HCT116 (cell line): Measurements from ENCODE around the gene FREY1. TPM values are rescaled to one million over a fixed set of nuclear protein-coding genes. Genes with fewer than 3 reads are reported as not detected.

Source experiments
- ATAC-seq: fragments of 200-7000 bp; cut with Tn5 transposase; 2 replicates; pipeline ENCODE4 v1.9.1; 2020; ENCODE audit warnings: mild to moderate bottlenecking, moderate library complexity
- BruUV-seq: library from RNA; stranded (reverse); fragments of 400-500 nt; replicated peaks from 2 replicates; lab custom pipeline; 2021; lab: Mats Ljungman, UMichigan
- CTCF ChIA-PET: fragments of 300-600 bp; sonication (Branson Sonifier 250); formaldehyde crosslinking; loops from one replicate; lab custom pipeline; 2021; ENCODE audit warnings: antibody characterized with exemption; lab: Charles Lee
- POLR2A ChIA-PET: fragments of 300-600, 350-600 bp; sonication (Branson Sonifier 250); formaldehyde crosslinking; loops from one replicate; lab custom pipeline; 2021; ENCODE audit warnings: antibody characterized with exemption; lab: Charles Lee
- RAD21 ChIA-PET, 2 experiments: fragments of 300-600 bp; sonication (Branson Sonifier 250); formaldehyde crosslinking; loops; one replicate each; lab custom pipeline; 2023; ENCODE audit warnings: low total read pairs in 2 of 2; ENCODE audit not compliant: uncharacterized antibody in 2 of 2, unreplicated experiment in 2 of 2, low non-redundant PET in 1 of 2; lab: Charles Lee
- DNase-seq: peaks from one replicate; pipeline ENCODE4 v3.0.0-alpha.2; 2010; ENCODE audit warnings: low read depth, low spot score
- H2AFZ ChIP-seq: fragments of 200-600 bp; shearing (Covaris generic), sonication (generic); 2 replicates; pipeline ENCODE4 v1.6.1; 2017; ENCODE audit warnings: low read depth, mixed run types, mixed read lengths, antibody characterized with exemption, low read length; ENCODE audit not compliant: poor library complexity, severe bottlenecking
- H3K27ac ChIP-seq: 2 replicates; pipeline ENCODE4 v1.5.1; 2012; ENCODE audit warnings: low read depth, low read length
- H3K27me3 ChIP-seq: fragments of 200-600 bp; sonication (generic); 2 replicates; pipeline ENCODE4 v1.6.1; 2016; ENCODE audit warnings: mixed run types, low read length, mixed read lengths; ENCODE audit not compliant: insufficient read depth
- H3K36me3 ChIP-seq, 2 experiments: fragments of 200-500 bp in 1 of 2; fragments of 200-600 bp in 1 of 2; sonication (Bioruptor generic) in 1 of 2; sonication (generic) in 1 of 2; 2 replicates each; pipeline versions ENCODE4 v1.5.1 to v1.6.1; 2014 to 2016; ENCODE audit warnings: low read length in 2 of 2, inconsistent platforms in 1 of 2, mixed read lengths in 1 of 2, mixed run types in 1 of 2; ENCODE audit not compliant: insufficient read depth in 2 of 2, control insufficient read depth in 1 of 2
- H3K4me1 ChIP-seq, 2 experiments: fragments of 200-600 bp in 1 of 2; sonication (generic) in 1 of 2; 2 replicates each; pipeline versions ENCODE4 v1.5.1 to v1.6.1; 2012 to 2017; ENCODE audit warnings: low read length in 2 of 2, inconsistent platforms in 1 of 2, mild to moderate bottlenecking in 1 of 2, mixed read lengths in 1 of 2, mixed run types in 1 of 2, moderate library complexity in 1 of 2; ENCODE audit not compliant: insufficient read depth in 2 of 2, control insufficient read depth in 1 of 2
- H3K4me2 ChIP-seq: fragments of 200-600 bp; sonication (generic); 2 replicates; pipeline ENCODE4 v1.6.1; 2017; ENCODE audit warnings: mixed run types, low read length, mixed read lengths
- H3K4me3 ChIP-seq, 2 experiments: fragments of 200-600 bp in 1 of 2; sonication (generic) in 1 of 2; replicated peaks in 1 of 2; 2 replicates each; pipeline ENCODE4 v1.5.1; 2011 to 2016; ENCODE audit warnings: low read length in 2 of 2, control low read depth in 1 of 2, low read depth in 1 of 2, mild to moderate bottlenecking in 1 of 2, mixed read lengths in 1 of 2, mixed run types in 1 of 2
- H3K79me2 ChIP-seq: fragments of 200-600 bp; sonication (generic); 2 replicates; pipeline ENCODE4 v1.6.1; 2017; ENCODE audit warnings: mild to moderate bottlenecking, mixed run types, low read length, moderate library complexity, mixed read lengths; ENCODE audit not compliant: insufficient read depth
- H3K9ac ChIP-seq: fragments of 200-600 bp; sonication (generic); 2 replicates; pipeline ENCODE4 v1.6.1; 2016; ENCODE audit warnings: low read length, mixed read lengths
- H3K9me2 ChIP-seq: fragments of 200-600 bp; sonication (generic), shearing (Covaris generic); 2 replicates; pipeline ENCODE4 v1.6.1; 2017; ENCODE audit warnings: mixed run types, mild to moderate bottlenecking, moderate library complexity; ENCODE audit not compliant: insufficient read depth
- H3K9me3 ChIP-seq, 2 experiments: fragments of 200-500 bp in 1 of 2; fragments of 200-600 bp in 1 of 2; sonication (Bioruptor generic) in 1 of 2; sonication (generic) in 1 of 2; 2 replicates each; pipeline ENCODE4 v1.6.1; 2014 to 2017; ENCODE audit warnings: low read length in 2 of 2, mixed read lengths in 2 of 2, inconsistent platforms in 1 of 2, low read depth in 1 of 2, mild to moderate bottlenecking in 1 of 2, mixed run types in 1 of 2, moderate library complexity in 1 of 2; ENCODE audit not compliant: control insufficient read depth in 1 of 2, insufficient read depth in 1 of 2
- H4K20me1 ChIP-seq: fragments of 200-600 bp; sonication (generic), shearing (Covaris generic); 2 replicates; pipeline ENCODE4 v1.6.1; 2017; ENCODE audit warnings: mixed run types, mild to moderate bottlenecking, moderate library complexity; ENCODE audit not compliant: insufficient read depth
- CBX3 ChIP-seq: IDR thresholded peaks from 2 replicates; pipeline ENCODE4 v1.6.1; 2012; ENCODE audit warnings: low read depth
- ELF1 ChIP-seq: IDR thresholded peaks from 2 replicates; pipeline ENCODE4 v1.6.1; 2012; ENCODE audit warnings: low read depth, borderline replicate concordance
- POLR2A ChIP-seq: IDR thresholded peaks from 2 replicates; pipeline ENCODE4 v1.7.0; 2011; ENCODE audit warnings: borderline replicate concordance; ENCODE audit not compliant: insufficient read depth, insufficient read length; ENCODE audit errors: extremely low read depth
- POLR2AphosphoS5 ChIP-seq: IDR thresholded peaks from 2 replicates; pipeline ENCODE4 v1.6.1; 2011; ENCODE audit warnings: mild to moderate bottlenecking, low read depth, low read length, moderate library complexity
- RAD21 ChIP-seq: IDR thresholded peaks from 2 replicates; pipeline ENCODE4 v1.6.1; 2012; ENCODE audit warnings: low read depth, mild to moderate bottlenecking
- SRF ChIP-seq: IDR thresholded peaks from 2 replicates; pipeline ENCODE4 v1.6.1; 2012; ENCODE audit warnings: low read depth
- YY1 ChIP-seq: IDR thresholded peaks from 2 replicates; pipeline ENCODE4 v1.6.1; 2011; ENCODE audit warnings: low read length, low read depth, moderate library complexity, mild to moderate bottlenecking; ENCODE audit not compliant: insufficient replicate concordance; ENCODE audit errors: extremely low read depth
- intact Hi-C: fragments of 100-400 bp; cut with micrococcal nuclease; formaldehyde crosslinking; loops from 2 replicates; pipeline ENCODE4 v1.10.0; 2022
- total RNA-seq: library from RNA; stranded (reverse); gene quantifications from one replicate; pipeline ENCODE4 v1.2.1, GENCODE V29; 2021; ENCODE audit not compliant: unreplicated experiment
- TF ChIP-seq, protein P1 (sequence below): IDR thresholded peaks from 2 replicates; pipeline ENCODE4 v1.6.1; 2012

The FREY1 gene
- total RNA-seq, 1 experiment from 2014 or later = 0.96 TPM

DNA sequence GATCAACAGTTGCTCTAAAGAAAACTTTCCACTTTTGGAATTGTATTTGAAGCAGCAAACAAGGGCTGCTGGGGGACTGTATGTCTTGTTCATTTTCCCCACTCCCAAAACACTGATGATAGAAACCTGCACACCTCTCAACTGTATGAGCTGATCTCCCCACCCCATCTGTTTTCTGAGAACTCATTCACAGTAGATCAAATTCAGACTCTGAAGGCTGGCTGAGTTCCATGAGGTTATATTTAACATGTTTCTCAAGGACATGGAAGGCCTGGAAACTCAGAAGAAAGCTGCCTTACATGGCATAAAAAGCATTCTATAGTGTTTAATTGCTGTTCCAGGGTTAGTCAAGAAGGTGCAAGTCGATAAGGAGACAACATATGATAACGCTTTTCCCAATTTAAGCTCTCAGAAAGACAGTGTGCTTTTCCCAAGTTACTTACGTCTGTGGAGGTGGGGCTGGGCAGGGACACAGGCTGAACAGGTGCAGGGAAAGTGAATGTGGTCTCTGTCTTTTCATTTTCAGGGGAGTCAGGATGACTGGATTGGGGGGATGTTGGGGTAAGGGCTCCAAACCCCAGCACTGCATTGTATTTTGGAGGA, 38.4 kb upstream of the FREY1 start:
- Histone ChIP-seq H3K4me1 (no peaks in the 10 kb centered on the region), H3K4me3 (no peak overlapping the region), H3K9ac (no peak overlapping the region), H4K20me1 (no peaks in the 10 kb centered on the region), H3K27me3 (no peaks in the 10 kb centered on the region), H2AFZ (no peak overlapping the region), H3K79me2 (no peaks in the 10 kb centered on the region)
- ChIA-PET RAD21 (no interaction called here), CTCF (no interaction called here)
- no peak for DNase-seq
- BruUV-seq = no TSS peak
- TF ChIP-seq POLR2A = no peak
- TF ChIP-seq CBX3 = no peak
- TF ChIP-seq YY1 = no peak
- TF ChIP-seq, all 23 proteins: peak for 0
- Histone ChIP-seq H3K36me3 (0 out of 4 replicates have a peak, but pooled peaks cover 0 to 3% of the 10 kb centered on the region in 2 experiments), H3K4me2 (no peak overlapping the region), H3K9me2 (no peaks in the 10 kb centered on the region), H3K27ac (no peak overlapping the region), H3K9me3 (no peaks in the 10 kb centered on the region)
- ATAC-seq = no peak
- POLR2A ChIA-PET = no interaction called here
- intact Hi-C loops = no loop called here

DNA sequence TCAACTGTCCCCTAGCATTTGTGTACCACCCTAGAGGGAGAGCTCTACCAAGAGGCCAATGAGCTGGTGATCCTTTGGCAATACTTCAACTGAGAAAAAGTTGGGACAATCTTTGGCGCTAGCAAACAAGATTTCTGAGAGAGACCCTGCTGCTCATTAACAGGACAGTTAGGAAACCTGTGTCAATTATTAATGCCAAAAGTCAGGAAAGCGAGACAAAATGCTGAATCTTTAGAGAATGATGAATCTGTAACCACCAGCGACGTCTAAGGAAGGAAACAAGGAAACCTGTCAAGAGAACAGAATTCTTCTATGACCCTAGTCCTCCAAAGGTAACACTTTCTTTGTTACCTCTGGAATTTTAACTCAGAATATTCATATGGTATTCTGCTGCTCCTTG, 35.3 kb upstream of the FREY1 start:
- ChIA-PET CTCF (no interaction called here), POLR2A (no interaction called here), RAD21 (no interaction called here)
- no peaks in the 10 kb centered on the region for H3K9me3 ChIP-seq
- no peak overlapping the region for H3K4me2 ChIP-seq
- no peak overlapping the region for H2AFZ ChIP-seq
- 0 out of 4 replicates have a peak, but pooled peaks cover 0 to 3% of the 10 kb centered on the region in 2 experiments for H3K36me3 ChIP-seq
- TF ChIP-seq SRF (no peak), RAD21 (no peak), POLR2AphosphoS5 (no peak), ELF1 (no peak), CBX3 (no peak)
- TF ChIP-seq, protein P1, sequence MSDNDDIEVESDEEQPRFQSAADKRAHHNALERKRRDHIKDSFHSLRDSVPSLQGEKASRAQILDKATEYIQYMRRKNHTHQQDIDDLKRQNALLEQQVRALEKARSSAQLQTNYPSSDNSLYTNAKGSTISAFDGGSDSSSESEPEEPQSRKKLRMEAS = no peak
- H3K9me2 ChIP-seq = no peaks in the 10 kb centered on the region
- H4K20me1 ChIP-seq = no peaks in the 10 kb centered on the region
- no peaks in the 10 kb centered on the region for H3K79me2 ChIP-seq
- DNase-seq (no peak), ATAC-seq (no peak)
- no peak overlapping the region for H3K27ac ChIP-seq
- no peak overlapping the region for H3K4me3 ChIP-seq
- H3K9ac ChIP-seq = no peak overlapping the region
- intact Hi-C loops = no loop called here
- H3K27me3 ChIP-seq = no peaks in the 10 kb centered on the region
- no peaks in the 10 kb centered on the region for H3K4me1 ChIP-seq
- no TSS peak for BruUV-seq
